SK-N-SH (cell line): ENCODE measurements around the gene MET. TPM values are rescaled to one million over a fixed set of nuclear protein-coding genes. Genes with fewer than 3 reads are reported as not detected.

Experiments
- ELF1 ChIP-seq: IDR thresholded peaks from 2 replicates; pipeline ENCODE4 v1.4.0; 2012
- EZH2phosphoT487 ChIP-seq: fragments of 200-600 bp; sonication (generic); IDR thresholded peaks from 2 replicates; pipeline ENCODE4 v1.6.1; 2017; ENCODE audit warnings: low read depth, mixed run types, mild to moderate bottlenecking, antibody characterized with exemption, moderate library complexity, borderline replicate concordance
- FOSL2 ChIP-seq: IDR thresholded peaks from 2 replicates; pipeline ENCODE4 v1.4.0; 2012; ENCODE audit warnings: low read depth, mild to moderate bottlenecking, moderate library complexity, borderline replicate concordance
- FOXM1 ChIP-seq: IDR thresholded peaks from 2 replicates; pipeline ENCODE4 v1.4.0; 2012; ENCODE audit warnings: low read depth, mild to moderate bottlenecking
- JUND ChIP-seq: IDR thresholded peaks from 2 replicates; pipeline ENCODE4 v1.4.0; 2012
- MEF2A ChIP-seq: IDR thresholded peaks from 2 replicates; pipeline ENCODE4 v1.4.0; 2012; ENCODE audit warnings: low read depth, borderline replicate concordance
- NFIC ChIP-seq: IDR thresholded peaks from 2 replicates; pipeline ENCODE4 v1.4.0; 2012; ENCODE audit warnings: borderline replicate concordance
- NRF1 ChIP-seq: IDR thresholded peaks from 2 replicates; pipeline ENCODE4 v1.6.1; 2012; ENCODE audit warnings: low read depth, mild to moderate bottlenecking, low read length
- POLR2AphosphoS5 ChIP-seq: IDR thresholded peaks from 2 replicates; pipeline ENCODE4 v1.6.1; 2012; ENCODE audit warnings: low read depth, low read length
- RAD21 ChIP-seq: IDR thresholded peaks from 2 replicates; pipeline ENCODE4 v1.6.1; 2012; ENCODE audit warnings: mild to moderate bottlenecking, low read length
- RCOR1 ChIP-seq: fragments of 150-350 bp; IDR thresholded peaks from 2 replicates; pipeline ENCODE4 v1.6.1; 2017; ENCODE audit warnings: antibody characterized with exemption, low read length
- RXRA ChIP-seq: IDR thresholded peaks from 2 replicates; pipeline ENCODE4 v1.4.0; 2012; ENCODE audit warnings: low read depth, mild to moderate bottlenecking, borderline replicate concordance
- SIN3A ChIP-seq: IDR thresholded peaks from 2 replicates; pipeline ENCODE4 v1.6.1; 2012; ENCODE audit warnings: low read depth, mild to moderate bottlenecking, low read length, moderate library complexity, borderline replicate concordance
- SMC3 ChIP-seq: IDR thresholded peaks from 2 replicates; pipeline ENCODE4 v1.6.1; 2012; ENCODE audit warnings: low read depth, low read length, improper control_type of control experiment
- TAF1 ChIP-seq: IDR thresholded peaks from 2 replicates; pipeline ENCODE4 v1.6.1; 2012; ENCODE audit warnings: low read depth, mild to moderate bottlenecking, low read length, moderate library complexity, borderline replicate concordance
- TEAD4 ChIP-seq: IDR thresholded peaks from 2 replicates; pipeline ENCODE4 v1.4.0; 2012; ENCODE audit warnings: mild to moderate bottlenecking, borderline replicate concordance; ENCODE audit not compliant: insufficient read depth
- polyA plus RNA-seq, 3 experiments: library from polyadenylated mRNA; depleted of rRNA; stranded (reverse); fragments of >200 nt; gene quantifications; 2 replicates each; pipeline ENCODE4 v1.2.3, GENCODE V29; 2012
- TF ChIP-seq, protein P1 (sequence below): fragments of 200-600 bp; sonication (generic); IDR thresholded peaks from 2 replicates; pipeline ENCODE4 v1.6.1; 2017; ENCODE audit warnings: antibody characterized with exemption, mild to moderate bottlenecking, moderate library complexity
- TF ChIP-seq, protein P2 (sequence below): IDR thresholded peaks from 2 replicates; pipeline ENCODE4 v1.4.0; 2012; ENCODE audit warnings: low read depth, borderline replicate concordance
- TF ChIP-seq, protein P3 (sequence below): IDR thresholded peaks from 2 replicates; pipeline ENCODE4 v1.4.0; 2012; ENCODE audit warnings: low read depth, borderline replicate concordance

Gene MET
- polyA plus RNA-seq, 1 of the 3 experiments (the other 2 are of a cell fraction) = 38.7 TPM

DNA sequence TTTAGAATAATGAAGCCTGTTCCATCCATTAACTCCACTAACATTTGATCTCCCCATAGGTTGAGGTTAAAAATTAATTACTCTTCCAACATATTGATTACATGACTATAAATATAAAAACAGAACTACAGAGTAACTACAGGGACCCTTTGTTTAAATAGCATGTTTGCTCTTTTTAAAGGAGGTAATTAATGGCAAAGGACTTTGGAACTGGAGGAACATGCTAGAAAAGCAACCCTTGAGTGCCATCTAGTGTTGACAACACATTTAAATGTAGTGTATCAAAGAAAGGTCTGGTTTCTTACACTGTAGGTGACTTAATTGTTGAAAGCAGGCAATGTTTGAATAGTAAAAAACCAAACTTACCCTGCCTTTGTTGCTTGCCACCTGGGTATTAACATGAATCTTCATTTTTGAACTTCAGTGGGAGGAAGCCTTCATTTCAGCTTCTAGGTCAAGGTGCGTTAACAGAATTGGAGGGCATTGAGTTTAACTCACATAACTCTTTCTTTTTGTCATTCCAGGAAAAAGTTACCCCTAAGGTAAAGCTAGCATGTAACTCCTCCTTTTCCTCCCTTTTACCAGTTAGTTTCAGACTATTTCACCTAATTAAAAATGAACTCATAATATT, 137.8 kb downstream of the MET start (continued):
- TF ChIP-seq, protein P1, sequence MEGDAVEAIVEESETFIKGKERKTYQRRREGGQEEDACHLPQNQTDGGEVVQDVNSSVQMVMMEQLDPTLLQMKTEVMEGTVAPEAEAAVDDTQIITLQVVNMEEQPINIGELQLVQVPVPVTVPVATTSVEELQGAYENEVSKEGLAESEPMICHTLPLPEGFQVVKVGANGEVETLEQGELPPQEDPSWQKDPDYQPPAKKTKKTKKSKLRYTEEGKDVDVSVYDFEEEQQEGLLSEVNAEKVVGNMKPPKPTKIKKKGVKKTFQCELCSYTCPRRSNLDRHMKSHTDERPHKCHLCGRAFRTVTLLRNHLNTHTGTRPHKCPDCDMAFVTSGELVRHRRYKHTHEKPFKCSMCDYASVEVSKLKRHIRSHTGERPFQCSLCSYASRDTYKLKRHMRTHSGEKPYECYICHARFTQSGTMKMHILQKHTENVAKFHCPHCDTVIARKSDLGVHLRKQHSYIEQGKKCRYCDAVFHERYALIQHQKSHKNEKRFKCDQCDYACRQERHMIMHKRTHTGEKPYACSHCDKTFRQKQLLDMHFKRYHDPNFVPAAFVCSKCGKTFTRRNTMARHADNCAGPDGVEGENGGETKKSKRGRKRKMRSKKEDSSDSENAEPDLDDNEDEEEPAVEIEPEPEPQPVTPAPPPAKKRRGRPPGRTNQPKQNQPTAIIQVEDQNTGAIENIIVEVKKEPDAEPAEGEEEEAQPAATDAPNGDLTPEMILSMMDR = peak; percentile 91
- TF ChIP-seq SMC3 = peak; percentile 85
- no peak for TF ChIP-seq JUND
- no peak for TF ChIP-seq NFIC
- no peak for TF ChIP-seq POLR2AphosphoS5
- TF ChIP-seq RCOR1 = no peak
- TF ChIP-seq, protein P2, sequence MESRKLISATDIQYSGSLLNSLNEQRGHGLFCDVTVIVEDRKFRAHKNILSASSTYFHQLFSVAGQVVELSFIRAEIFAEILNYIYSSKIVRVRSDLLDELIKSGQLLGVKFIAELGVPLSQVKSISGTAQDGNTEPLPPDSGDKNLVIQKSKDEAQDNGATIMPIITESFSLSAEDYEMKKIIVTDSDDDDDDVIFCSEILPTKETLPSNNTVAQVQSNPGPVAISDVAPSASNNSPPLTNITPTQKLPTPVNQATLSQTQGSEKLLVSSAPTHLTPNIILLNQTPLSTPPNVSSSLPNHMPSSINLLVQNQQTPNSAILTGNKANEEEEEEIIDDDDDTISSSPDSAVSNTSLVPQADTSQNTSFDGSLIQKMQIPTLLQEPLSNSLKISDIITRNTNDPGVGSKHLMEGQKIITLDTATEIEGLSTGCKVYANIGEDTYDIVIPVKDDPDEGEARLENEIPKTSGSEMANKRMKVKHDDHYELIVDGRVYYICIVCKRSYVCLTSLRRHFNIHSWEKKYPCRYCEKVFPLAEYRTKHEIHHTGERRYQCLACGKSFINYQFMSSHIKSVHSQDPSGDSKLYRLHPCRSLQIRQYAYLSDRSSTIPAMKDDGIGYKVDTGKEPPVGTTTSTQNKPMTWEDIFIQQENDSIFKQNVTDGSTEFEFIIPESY = no peak
- no peak for TF ChIP-seq FOSL2
- no peak for TF ChIP-seq NRF1
- no peak for TF ChIP-seq MEF2A
- no peak for TF ChIP-seq RXRA
- no peak for TF ChIP-seq TAF1
- no peak for TF ChIP-seq FOXM1
- TF ChIP-seq TEAD4 = no peak
- no peak for TF ChIP-seq SIN3A
- TF ChIP-seq, protein P3, sequence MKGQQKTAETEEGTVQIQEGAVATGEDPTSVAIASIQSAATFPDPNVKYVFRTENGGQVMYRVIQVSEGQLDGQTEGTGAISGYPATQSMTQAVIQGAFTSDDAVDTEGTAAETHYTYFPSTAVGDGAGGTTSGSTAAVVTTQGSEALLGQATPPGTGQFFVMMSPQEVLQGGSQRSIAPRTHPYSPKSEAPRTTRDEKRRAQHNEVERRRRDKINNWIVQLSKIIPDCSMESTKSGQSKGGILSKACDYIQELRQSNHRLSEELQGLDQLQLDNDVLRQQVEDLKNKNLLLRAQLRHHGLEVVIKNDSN = no peak
- TF ChIP-seq ELF1 = no peak
- TF ChIP-seq RAD21 = peak; percentile 94
- no peak for TF ChIP-seq EZH2phosphoT487
